HepG2 (cell line): ENCODE results near the gene RNF208. TPM values are rescaled to one million over a fixed set of nuclear protein-coding genes. Genes with fewer than 3 reads are reported as not detected.

Experiments
- CBX1 ChIP-seq: IDR thresholded peaks from one replicate; pipeline ENCODE4 v1.6.1; 2016; ENCODE audit warnings: antibody characterized with exemption, low read depth
- CCDC6 ChIP-seq: sonication (generic); formaldehyde crosslinking; IDR thresholded peaks from 2 replicates; pipeline ENCODE4 v1.8.1; 2022; ENCODE audit warnings: mild to moderate bottlenecking, missing genetic modification reagents, moderate library complexity
- MAFG ChIP-seq: sonication (generic); formaldehyde crosslinking; IDR thresholded peaks from 2 replicates; pipeline ENCODE4 v1.5.1; 2020; ENCODE audit warnings: mild to moderate bottlenecking, missing genetic modification reagents
- RXRA ChIP-seq: sonication (generic); formaldehyde crosslinking; IDR thresholded peaks from 2 replicates; pipeline ENCODE4 v1.5.1; 2020; ENCODE audit warnings: missing genetic modification reagents
- ZNF331 ChIP-seq: sonication (generic); formaldehyde crosslinking; IDR thresholded peaks from 2 replicates; pipeline ENCODE4 v1.4.0; 2020; ENCODE audit warnings: missing genetic modification reagents
- ZNF441 ChIP-seq: sonication (generic); formaldehyde crosslinking; IDR thresholded peaks from 2 replicates; pipeline ENCODE4 v1.7.0; 2021; ENCODE audit warnings: missing genetic modification reagents, borderline replicate concordance
- ZNF550 ChIP-seq: sonication (generic); formaldehyde crosslinking; IDR thresholded peaks from 2 replicates; pipeline ENCODE4 v1.4.0; 2020; ENCODE audit warnings: mild to moderate bottlenecking, missing genetic modification reagents, borderline replicate concordance
- ZNF790 ChIP-seq: sonication (generic); formaldehyde crosslinking; IDR thresholded peaks from 2 replicates; pipeline ENCODE4 v1.8.0; 2022; ENCODE audit warnings: missing genetic modification reagents, mild to moderate bottlenecking, borderline replicate concordance
- polyA plus RNA-seq, 8 experiments: library from polyadenylated mRNA; depleted of rRNA in 3 of 8; stranded (reverse) in 7 of 8; unstranded in 1 of 8; fragments of >200 nt; fragmentation: Illumina TruSeq in 4 of 8; extraction: Trizol in 4 of 8; gene quantifications; 2 replicates each; pipeline versions ENCODE4 v1.2.1 to v1.2.3, GENCODE V29; 2011 to 2016; ENCODE audit warnings: low read depth in 4 of 8, missing spikeins in 1 of 8, mixed read lengths in 1 of 8; ENCODE audit not compliant: insufficient read depth in 1 of 8
- total RNA-seq, 5 experiments: library from RNA; depleted of rRNA; stranded (reverse); fragments of >200 nt; fragmentation: Illumina TruSeq; extraction: Trizol; gene quantifications; 2 replicates each; pipeline ENCODE4 v1.2.3, GENCODE V29; 2016; ENCODE audit warnings: low read depth in 1 of 5
- TF ChIP-seq, protein P1 (sequence below): sonication (generic); formaldehyde crosslinking; IDR thresholded peaks from 2 replicates; pipeline ENCODE4 v1.5.0; 2020; ENCODE audit warnings: mild to moderate bottlenecking, missing genetic modification reagents, borderline replicate concordance
- TF ChIP-seq, protein P2 (sequence below): sonication (generic); formaldehyde crosslinking; IDR thresholded peaks from 2 replicates; pipeline ENCODE4 v1.4.0; 2020; ENCODE audit warnings: mild to moderate bottlenecking, missing genetic modification reagents, borderline replicate concordance
- TF ChIP-seq, protein P3 (sequence below): sonication (generic); formaldehyde crosslinking; IDR thresholded peaks from 2 replicates; pipeline ENCODE4 v1.4.0; 2020; ENCODE audit warnings: missing genetic modification reagents
- TF ChIP-seq, protein P4 (sequence below): sonication (generic); formaldehyde crosslinking; IDR thresholded peaks from 2 replicates; pipeline ENCODE4 v1.4.0; 2020; ENCODE audit warnings: missing genetic modification reagents

Gene RNF208
- total and polyA plus RNA-seq, 2 of the 13 experiments (the other 11 are each of a cell fraction or from before 2014, with no cell fraction given) = 1.6 to 2.1 TPM

DNA sequence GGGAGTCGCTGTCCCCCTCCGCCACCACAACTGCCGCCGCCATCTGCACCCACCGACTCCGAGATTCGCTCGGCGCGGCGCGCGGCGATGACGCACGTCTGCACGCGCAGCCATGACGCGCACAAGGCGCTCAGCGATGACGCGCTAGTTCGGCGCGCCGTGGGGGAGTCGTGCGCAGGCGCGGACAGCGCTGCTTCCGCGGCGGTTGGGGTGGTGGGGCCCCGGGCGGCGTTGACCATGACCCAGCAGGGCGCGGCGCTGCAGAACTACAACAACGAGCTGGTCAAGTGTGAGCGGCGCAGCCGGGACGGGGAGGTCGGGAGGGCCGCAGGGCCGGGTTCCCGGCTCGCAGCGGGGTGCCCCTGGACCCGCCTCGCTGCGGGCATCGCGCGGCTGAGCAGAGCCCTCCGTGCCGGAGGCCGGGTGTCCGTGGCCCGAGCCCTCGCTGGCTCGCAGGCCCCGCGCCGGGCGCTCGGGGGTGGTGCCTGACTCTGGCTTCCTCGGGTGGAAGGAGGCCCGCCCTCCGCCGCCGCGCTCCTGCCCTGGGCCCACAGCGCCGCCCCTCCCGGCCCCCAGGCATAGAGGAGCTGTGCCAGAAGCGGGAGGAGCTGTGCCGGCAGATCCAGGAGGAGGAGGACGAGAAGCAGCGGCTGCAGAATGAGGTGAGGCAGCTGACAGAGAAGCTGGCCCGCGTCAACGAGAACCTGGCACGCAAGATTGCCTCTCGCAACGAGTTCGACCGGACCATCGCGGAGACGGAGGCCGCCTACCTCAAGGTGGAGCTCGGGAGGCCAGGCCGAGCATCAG lies 33.3 kb downstream of the RNF208 start, which contains the start of the genes ANAPC2 and SSNA1 (continued):
- TF ChIP-seq, protein P1, sequence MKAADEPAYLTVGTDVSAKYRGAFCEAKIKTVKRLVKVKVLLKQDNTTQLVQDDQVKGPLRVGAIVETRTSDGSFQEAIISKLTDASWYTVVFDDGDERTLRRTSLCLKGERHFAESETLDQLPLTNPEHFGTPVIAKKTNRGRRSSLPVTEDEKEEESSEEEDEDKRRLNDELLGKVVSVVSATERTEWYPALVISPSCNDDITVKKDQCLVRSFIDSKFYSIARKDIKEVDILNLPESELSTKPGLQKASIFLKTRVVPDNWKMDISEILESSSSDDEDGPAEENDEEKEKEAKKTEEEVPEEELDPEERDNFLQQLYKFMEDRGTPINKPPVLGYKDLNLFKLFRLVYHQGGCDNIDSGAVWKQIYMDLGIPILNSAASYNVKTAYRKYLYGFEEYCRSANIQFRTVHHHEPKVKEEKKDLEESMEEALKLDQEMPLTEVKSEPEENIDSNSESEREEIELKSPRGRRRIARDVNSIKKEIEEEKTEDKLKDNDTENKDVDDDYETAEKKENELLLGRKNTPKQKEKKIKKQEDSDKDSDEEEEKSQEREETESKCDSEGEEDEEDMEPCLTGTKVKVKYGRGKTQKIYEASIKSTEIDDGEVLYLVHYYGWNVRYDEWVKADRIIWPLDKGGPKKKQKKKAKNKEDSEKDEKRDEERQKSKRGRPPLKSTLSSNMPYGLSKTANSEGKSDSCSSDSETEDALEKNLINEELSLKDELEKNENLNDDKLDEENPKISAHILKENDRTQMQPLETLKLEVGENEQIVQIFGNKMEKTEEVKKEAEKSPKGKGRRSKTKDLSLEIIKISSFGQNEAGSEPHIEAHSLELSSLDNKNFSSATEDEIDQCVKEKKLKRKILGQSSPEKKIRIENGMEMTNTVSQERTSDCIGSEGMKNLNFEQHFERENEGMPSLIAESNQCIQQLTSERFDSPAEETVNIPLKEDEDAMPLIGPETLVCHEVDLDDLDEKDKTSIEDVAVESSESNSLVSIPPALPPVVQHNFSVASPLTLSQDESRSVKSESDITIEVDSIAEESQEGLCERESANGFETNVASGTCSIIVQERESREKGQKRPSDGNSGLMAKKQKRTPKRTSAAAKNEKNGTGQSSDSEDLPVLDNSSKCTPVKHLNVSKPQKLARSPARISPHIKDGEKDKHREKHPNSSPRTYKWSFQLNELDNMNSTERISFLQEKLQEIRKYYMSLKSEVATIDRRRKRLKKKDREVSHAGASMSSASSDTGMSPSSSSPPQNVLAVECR (CRISPR knock-in tag) = peak; percentile 98
- TF ChIP-seq RXRA (CRISPR knock-in tag) = peak; percentile 77
- no peak for TF ChIP-seq MAFG (CRISPR knock-in tag)
- TF ChIP-seq ZNF790 (CRISPR knock-in tag) = 0 out of 2 replicates have a peak, but pooled peaks have one; percentile 32
- TF ChIP-seq ZNF331 = peak; percentile 91
- 0 out of 2 replicates have a peak, but pooled peaks have one; percentile 31 for TF ChIP-seq ZNF550 (CRISPR knock-in tag)
- TF ChIP-seq, protein P2, sequence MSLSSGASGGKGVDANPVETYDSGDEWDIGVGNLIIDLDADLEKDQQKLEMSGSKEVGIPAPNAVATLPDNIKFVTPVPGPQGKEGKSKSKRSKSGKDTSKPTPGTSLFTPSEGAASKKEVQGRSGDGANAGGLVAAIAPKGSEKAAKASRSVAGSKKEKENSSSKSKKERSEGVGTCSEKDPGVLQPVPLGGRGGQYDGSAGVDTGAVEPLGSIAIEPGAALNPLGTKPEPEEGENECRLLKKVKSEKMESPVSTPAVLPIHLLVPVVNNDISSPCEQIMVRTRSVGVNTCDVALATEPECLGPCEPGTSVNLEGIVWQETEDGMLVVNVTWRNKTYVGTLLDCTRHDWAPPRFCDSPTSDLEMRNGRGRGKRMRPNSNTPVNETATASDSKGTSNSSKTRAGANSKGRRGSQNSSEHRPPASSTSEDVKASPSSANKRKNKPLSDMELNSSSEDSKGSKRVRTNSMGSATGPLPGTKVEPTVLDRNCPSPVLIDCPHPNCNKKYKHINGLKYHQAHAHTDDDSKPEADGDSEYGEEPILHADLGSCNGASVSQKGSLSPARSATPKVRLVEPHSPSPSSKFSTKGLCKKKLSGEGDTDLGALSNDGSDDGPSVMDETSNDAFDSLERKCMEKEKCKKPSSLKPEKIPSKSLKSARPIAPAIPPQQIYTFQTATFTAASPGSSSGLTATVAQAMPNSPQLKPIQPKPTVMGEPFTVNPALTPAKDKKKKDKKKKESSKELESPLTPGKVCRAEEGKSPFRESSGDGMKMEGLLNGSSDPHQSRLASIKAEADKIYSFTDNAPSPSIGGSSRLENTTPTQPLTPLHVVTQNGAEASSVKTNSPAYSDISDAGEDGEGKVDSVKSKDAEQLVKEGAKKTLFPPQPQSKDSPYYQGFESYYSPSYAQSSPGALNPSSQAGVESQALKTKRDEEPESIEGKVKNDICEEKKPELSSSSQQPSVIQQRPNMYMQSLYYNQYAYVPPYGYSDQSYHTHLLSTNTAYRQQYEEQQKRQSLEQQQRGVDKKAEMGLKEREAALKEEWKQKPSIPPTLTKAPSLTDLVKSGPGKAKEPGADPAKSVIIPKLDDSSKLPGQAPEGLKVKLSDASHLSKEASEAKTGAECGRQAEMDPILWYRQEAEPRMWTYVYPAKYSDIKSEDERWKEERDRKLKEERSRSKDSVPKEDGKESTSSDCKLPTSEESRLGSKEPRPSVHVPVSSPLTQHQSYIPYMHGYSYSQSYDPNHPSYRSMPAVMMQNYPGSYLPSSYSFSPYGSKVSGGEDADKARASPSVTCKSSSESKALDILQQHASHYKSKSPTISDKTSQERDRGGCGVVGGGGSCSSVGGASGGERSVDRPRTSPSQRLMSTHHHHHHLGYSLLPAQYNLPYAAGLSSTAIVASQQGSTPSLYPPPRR = no peak; the same call in 1 of the 2 replicates
- peak; percentile 44; the same call in 1 of the 2 replicates for TF ChIP-seq ZNF441 (CRISPR knock-in tag)
- peak; percentile 80 for TF ChIP-seq CBX1
- TF ChIP-seq, protein P3, sequence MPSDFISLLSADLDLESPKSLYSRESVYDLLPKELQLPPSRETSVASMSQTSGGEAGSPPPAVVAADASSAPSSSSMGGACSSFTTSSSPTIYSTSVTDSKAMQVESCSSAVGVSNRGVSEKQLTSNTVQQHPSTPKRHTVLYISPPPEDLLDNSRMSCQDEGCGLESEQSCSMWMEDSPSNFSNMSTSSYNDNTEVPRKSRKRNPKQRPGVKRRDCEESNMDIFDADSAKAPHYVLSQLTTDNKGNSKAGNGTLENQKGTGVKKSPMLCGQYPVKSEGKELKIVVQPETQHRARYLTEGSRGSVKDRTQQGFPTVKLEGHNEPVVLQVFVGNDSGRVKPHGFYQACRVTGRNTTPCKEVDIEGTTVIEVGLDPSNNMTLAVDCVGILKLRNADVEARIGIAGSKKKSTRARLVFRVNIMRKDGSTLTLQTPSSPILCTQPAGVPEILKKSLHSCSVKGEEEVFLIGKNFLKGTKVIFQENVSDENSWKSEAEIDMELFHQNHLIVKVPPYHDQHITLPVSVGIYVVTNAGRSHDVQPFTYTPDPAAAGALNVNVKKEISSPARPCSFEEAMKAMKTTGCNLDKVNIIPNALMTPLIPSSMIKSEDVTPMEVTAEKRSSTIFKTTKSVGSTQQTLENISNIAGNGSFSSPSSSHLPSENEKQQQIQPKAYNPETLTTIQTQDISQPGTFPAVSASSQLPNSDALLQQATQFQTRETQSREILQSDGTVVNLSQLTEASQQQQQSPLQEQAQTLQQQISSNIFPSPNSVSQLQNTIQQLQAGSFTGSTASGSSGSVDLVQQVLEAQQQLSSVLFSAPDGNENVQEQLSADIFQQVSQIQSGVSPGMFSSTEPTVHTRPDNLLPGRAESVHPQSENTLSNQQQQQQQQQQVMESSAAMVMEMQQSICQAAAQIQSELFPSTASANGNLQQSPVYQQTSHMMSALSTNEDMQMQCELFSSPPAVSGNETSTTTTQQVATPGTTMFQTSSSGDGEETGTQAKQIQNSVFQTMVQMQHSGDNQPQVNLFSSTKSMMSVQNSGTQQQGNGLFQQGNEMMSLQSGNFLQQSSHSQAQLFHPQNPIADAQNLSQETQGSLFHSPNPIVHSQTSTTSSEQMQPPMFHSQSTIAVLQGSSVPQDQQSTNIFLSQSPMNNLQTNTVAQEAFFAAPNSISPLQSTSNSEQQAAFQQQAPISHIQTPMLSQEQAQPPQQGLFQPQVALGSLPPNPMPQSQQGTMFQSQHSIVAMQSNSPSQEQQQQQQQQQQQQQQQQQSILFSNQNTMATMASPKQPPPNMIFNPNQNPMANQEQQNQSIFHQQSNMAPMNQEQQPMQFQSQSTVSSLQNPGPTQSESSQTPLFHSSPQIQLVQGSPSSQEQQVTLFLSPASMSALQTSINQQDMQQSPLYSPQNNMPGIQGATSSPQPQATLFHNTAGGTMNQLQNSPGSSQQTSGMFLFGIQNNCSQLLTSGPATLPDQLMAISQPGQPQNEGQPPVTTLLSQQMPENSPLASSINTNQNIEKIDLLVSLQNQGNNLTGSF (CRISPR knock-in tag) = no peak
- TF ChIP-seq CCDC6 (CRISPR knock-in tag) = peak; percentile 89; the same call in 1 of the 2 replicates
- TF ChIP-seq, protein P4, sequence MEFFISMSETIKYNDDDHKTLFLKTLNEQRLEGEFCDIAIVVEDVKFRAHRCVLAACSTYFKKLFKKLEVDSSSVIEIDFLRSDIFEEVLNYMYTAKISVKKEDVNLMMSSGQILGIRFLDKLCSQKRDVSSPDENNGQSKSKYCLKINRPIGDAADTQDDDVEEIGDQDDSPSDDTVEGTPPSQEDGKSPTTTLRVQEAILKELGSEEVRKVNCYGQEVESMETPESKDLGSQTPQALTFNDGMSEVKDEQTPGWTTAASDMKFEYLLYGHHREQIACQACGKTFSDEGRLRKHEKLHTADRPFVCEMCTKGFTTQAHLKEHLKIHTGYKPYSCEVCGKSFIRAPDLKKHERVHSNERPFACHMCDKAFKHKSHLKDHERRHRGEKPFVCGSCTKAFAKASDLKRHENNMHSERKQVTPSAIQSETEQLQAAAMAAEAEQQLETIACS (CRISPR knock-in tag) = peak; percentile 59; the same call in 1 of the 2 replicates
